OCI-LY1 (cell line): ENCODE measurements around the gene INHBC.

Experiments
- CTCF ChIP-seq: fragments of 200-600 bp; sonication (generic), shearing (Covaris generic); IDR thresholded peaks from 2 replicates; pipeline ENCODE4 v1.5.1; 2017; ENCODE audit warnings: mild to moderate bottlenecking, antibody characterized with exemption, low read length, moderate library complexity, mixed read lengths
- EZH2 ChIP-seq: fragments of 200-600 bp; sonication (generic), shearing (Covaris generic); IDR thresholded peaks from 2 replicates; pipeline ENCODE4 v1.8.0; 2017; ENCODE audit warnings: borderline replicate concordance, mixed run types, mild to moderate bottlenecking, antibody characterized with exemption, low read length, moderate library complexity, mixed read lengths

GRCh38 chr12:57389033-57389432 is 45.6 kb upstream of the INHBC start:
- TF ChIP-seq CTCF (no peak), EZH2 (no peak)
